Psoas muscle (tissue), 8 donors: ENCODE data around the gene LTBR. TPM values are rescaled to one million over a fixed set of nuclear protein-coding genes. Genes with fewer than 3 reads are reported as not detected.

ENCODE experiments used
- ATAC-seq, 4 donors: fragments of 200-7000 bp; cut with Tn5 transposase; one replicate each; pipeline ENCODE4 v1.9.1; 2020; ENCODE audit warnings: moderate library complexity in 3 of 4, mild to moderate bottlenecking in 2 of 4
- DNase-seq, 2 donors: peaks; one replicate each; pipeline ENCODE4 v3.0.0-alpha.2; 2020
- H3K27ac ChIP-seq: fragments of 200-600 bp; one replicate; pipeline ENCODE4 v1.8.0; 2022
- H3K27me3 ChIP-seq, 3 donors: fragments of 200-600 bp in 1 of 3; one replicate each; pipeline versions ENCODE4 v1.6.1 to v1.8.0; 2013 to 2022; ENCODE audit warnings: low read length in 2 of 3, mild to moderate bottlenecking in 2 of 3, moderate library complexity in 1 of 3; ENCODE audit not compliant: insufficient read depth in 3 of 3
- H3K36me3 ChIP-seq, 2 donors: fragments of 200-600 bp in 1 of 2; one replicate each; pipeline versions ENCODE4 v1.6.1 to v1.8.0; 2013 to 2022; ENCODE audit warnings: low read depth in 1 of 2, mild to moderate bottlenecking in 1 of 2, moderate library complexity in 1 of 2; ENCODE audit not compliant: insufficient read depth in 1 of 2
- H3K4me1 ChIP-seq: fragments of 200-600 bp; one replicate; pipeline ENCODE4 v1.8.0; 2022
- H3K4me3 ChIP-seq: fragments of 200-600 bp; one replicate; pipeline ENCODE4 v1.8.0; 2022; ENCODE audit warnings: mild to moderate bottlenecking
- H3K9me3 ChIP-seq: fragments of 200-600 bp; one replicate; pipeline ENCODE4 v1.8.0; 2022
- WGBS, 3 donors: extraction: QIAGEN DNeasy Blood & Tissue Kit; methylation state at CpG; one replicate each; pipeline versions ENCODE4 v1.1.6 to v1.1.7; 2013; 5-methylcytosine and 5-hydroxymethylcytosine counted together
- intact Hi-C, 2 donors: fragments of 100-400 bp; cut with DNase I; formaldehyde crosslinking; loops; one replicate each; pipeline versions ENCODE4 v1.11.0 to v1.14.2; 2022
- polyA plus RNA-seq, 3 donors: library from polyadenylated mRNA; stranded (reverse); fragments of 200-250 nt; gene quantifications; one replicate each; pipeline ENCODE4 v1.2.3, GENCODE V29; 2013
- total RNA-seq, 4 donors: library from RNA; stranded (reverse); fragmentation: NEBNext Ultra II Directional in 2 of 4; extraction: Animal tissue kit (Norgen Biotek cat#: 25700) in 2 of 4; gene quantifications; one replicate each; pipeline versions ENCODE4 v1.2.1 to v1.2.4, GENCODE V29; 2021 to 2023
- TF ChIP-seq, protein P1 (sequence below): fragments of 200-600 bp; IDR thresholded peaks from one replicate; pipeline ENCODE4 v1.8.0; 2022; ENCODE audit warnings: antibody characterized with exemption
- donor health status: healthy with polysubstance abuse.
- donor health status: DM: no; HTN: no; CAD: no; lungs with moderate emphysema.
- donor health status: Bipolar disorder and iron deficiency.
- donor health status: healthy.
- donor health status: DM: yes; HTN: yes; CAD: no.
- donor health status: DM: no; HTN: no; CAD: no.
- donor health status: DM: no; HTN: no; CAD: no.
- donor health status: DM: yes; HTN: yes; CAD: no.

LTBR gene
- total and polyA plus RNA-seq, 7 donors, result 15.3 to 38.8 (median 34.5) TPM

DNA sequence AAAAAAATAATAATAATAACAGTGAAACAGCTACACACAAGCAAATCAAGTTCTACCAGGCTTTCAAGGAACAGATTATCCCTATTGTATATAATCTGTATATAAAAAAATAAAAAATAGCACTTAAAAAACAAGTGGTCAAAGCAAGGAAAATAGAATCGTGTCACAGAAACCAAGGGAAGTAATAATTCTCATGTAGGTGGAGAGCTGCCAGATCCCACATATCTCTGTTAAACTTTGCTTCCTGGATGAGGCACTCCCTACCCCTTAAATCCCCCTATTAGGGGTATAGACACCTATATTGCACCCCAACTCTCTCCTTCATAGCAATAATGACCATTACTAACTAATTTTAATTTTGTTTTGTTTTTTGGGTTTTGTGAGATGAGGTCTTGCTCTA, 56.4 kb downstream of the LTBR start:
- DNase-seq, result no peak
- WGBS, 3 donors, result 44 to 74% (median 64%) methylated on average over 1 of the region's 1 CpG
- Histone ChIP-seq H3K27ac (no peak overlapping the region), H3K4me3 (no peak overlapping the region), H3K9me3 (no peaks in the 10 kb centered on the region), H3K27me3 (no peaks in the 10 kb centered on the region), H3K36me3 (peaks cover 0 to 41% of the 10 kb centered on the region in 2 donors), H3K4me1 (no peaks in the 10 kb centered on the region)
- TF ChIP-seq, protein P1, sequence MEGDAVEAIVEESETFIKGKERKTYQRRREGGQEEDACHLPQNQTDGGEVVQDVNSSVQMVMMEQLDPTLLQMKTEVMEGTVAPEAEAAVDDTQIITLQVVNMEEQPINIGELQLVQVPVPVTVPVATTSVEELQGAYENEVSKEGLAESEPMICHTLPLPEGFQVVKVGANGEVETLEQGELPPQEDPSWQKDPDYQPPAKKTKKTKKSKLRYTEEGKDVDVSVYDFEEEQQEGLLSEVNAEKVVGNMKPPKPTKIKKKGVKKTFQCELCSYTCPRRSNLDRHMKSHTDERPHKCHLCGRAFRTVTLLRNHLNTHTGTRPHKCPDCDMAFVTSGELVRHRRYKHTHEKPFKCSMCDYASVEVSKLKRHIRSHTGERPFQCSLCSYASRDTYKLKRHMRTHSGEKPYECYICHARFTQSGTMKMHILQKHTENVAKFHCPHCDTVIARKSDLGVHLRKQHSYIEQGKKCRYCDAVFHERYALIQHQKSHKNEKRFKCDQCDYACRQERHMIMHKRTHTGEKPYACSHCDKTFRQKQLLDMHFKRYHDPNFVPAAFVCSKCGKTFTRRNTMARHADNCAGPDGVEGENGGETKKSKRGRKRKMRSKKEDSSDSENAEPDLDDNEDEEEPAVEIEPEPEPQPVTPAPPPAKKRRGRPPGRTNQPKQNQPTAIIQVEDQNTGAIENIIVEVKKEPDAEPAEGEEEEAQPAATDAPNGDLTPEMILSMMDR, result no peak
- ATAC-seq, result no peak
- intact Hi-C loops, result no loop called here

Other genes starting within 250 kb of the LTBR start
- 10 to 100 TPM; 23.0 to 40.2 (median 30.6) TPM for gene CD9, start 183.8 kb upstream of the LTBR start, total RNA-seq
- 10 to 100 TPM; 26.1 to 90.9 (median 45.4) TPM for gene CD9, start 183.8 kb upstream of the LTBR start, polyA plus RNA-seq
- not detected for gene PLEKHG6, start 73.5 kb upstream of the LTBR start, total RNA-seq
- under 1 TPM in 2 of 3 donors, not detected in 1; 0.20 to 0.39 TPM for gene PLEKHG6, start 73.5 kb upstream of the LTBR start, polyA plus RNA-seq
- gene TNFRSF1A, start 42.1 kb upstream of the LTBR start, total RNA-seq, result 100 to 1,000 TPM in 3 of 4 donors, 10 to 100 TPM in 1; 38.8 to 224 (median 127) TPM
- 100 to 1,000 TPM in 1 of 3 donors, 10 to 100 TPM in 2; 53.7 to 117 (median 65.4) TPM for gene TNFRSF1A, start 42.1 kb upstream of the LTBR start, polyA plus RNA-seq
- gene SCNN1A, start 8.6 kb upstream of the LTBR start, total RNA-seq, result under 1 TPM; 0.30 to 0.57 (median 0.48) TPM
- gene SCNN1A, start 8.6 kb upstream of the LTBR start, polyA plus RNA-seq, result under 1 TPM; 0.03 to 0.39 (median 0.31) TPM
- gene CD27, start 60.8 kb downstream of the LTBR start, total RNA-seq, result under 1 TPM in 2 of 4 donors, not detected in 2; 0.28 to 0.29 TPM
- gene CD27, start 60.8 kb downstream of the LTBR start, polyA plus RNA-seq, result under 1 TPM in 1 of 3 donors, not detected in 2; 0.10 TPM
- 10 to 100 TPM in 1 of 4 donors, 1 to 10 TPM in 3; 6.4 to 11.3 (median 8.4) TPM for gene TAPBPL, start 67.9 kb downstream of the LTBR start, total RNA-seq
- 1 to 10 TPM; 4.6 to 8.4 (median 4.9) TPM for gene TAPBPL, start 67.9 kb downstream of the LTBR start, polyA plus RNA-seq
- 1 to 10 TPM; 1.5 to 6.2 (median 3.2) TPM for gene VAMP1, start 86.5 kb downstream of the LTBR start, total RNA-seq
- gene VAMP1, start 86.5 kb downstream of the LTBR start, polyA plus RNA-seq, result 10 to 100 TPM in 1 of 3 donors, 1 to 10 TPM in 2; 1.9 to 16.9 (median 2.1) TPM
- 100 to 1,000 TPM; 202 to 250 (median 227) TPM for gene MRPL51, start 109.1 kb downstream of the LTBR start, total RNA-seq
- 100 to 1,000 TPM; 153 to 217 (median 180) TPM for gene MRPL51, start 109.1 kb downstream of the LTBR start, polyA plus RNA-seq
- gene NCAPD2, start 109.9 kb downstream of the LTBR start, total RNA-seq, result 10 to 100 TPM; 10.1 to 13.4 (median 11.2) TPM
- gene NCAPD2, start 109.9 kb downstream of the LTBR start, polyA plus RNA-seq, result 1 to 10 TPM; 3.9 to 9.5 (median 5.9) TPM
- over 10,000 TPM in 2 of 4 donors, 1,000 to 10,000 TPM in 2; 7,136 to 10,782 (median 8,991) TPM for gene GAPDH, start 150.4 kb downstream of the LTBR start, total RNA-seq
- gene GAPDH, start 150.4 kb downstream of the LTBR start, polyA plus RNA-seq, result over 10,000 TPM in 2 of 3 donors, 1,000 to 10,000 TPM in 1; 9,788 to 18,891 (median 16,487) TPM
- gene IFFO1, start 171.9 kb downstream of the LTBR start, total RNA-seq, result 10 to 100 TPM; 12.6 to 26.3 (median 18.0) TPM
- 1 to 10 TPM; 6.7 to 8.9 (median 8.3) TPM for gene IFFO1, start 171.9 kb downstream of the LTBR start, polyA plus RNA-seq
- 10 to 100 TPM; 29.8 to 62.2 (median 52.9) TPM for gene NOP2, start 184.1 kb downstream of the LTBR start, total RNA-seq
- 10 to 100 TPM; 44.1 to 67.0 (median 66.4) TPM for gene NOP2, start 184.1 kb downstream of the LTBR start, polyA plus RNA-seq
- 100 to 1,000 TPM in 2 of 4 donors, 10 to 100 TPM in 2; 94.5 to 152 (median 112) TPM for gene CHD4, start 223.2 kb downstream of the LTBR start, total RNA-seq
- 10 to 100 TPM; 62.5 to 90.0 (median 78.5) TPM for gene CHD4, start 223.2 kb downstream of the LTBR start, polyA plus RNA-seq